GM18499 (cell line): ENCODE data around the gene CDH23.
"Not testable (repeated sequence)": the region's sequence is repeated elsewhere in the genome, so short reads cannot be mapped to it uniquely, and the experiment has no call there.

Source experiments
- ATAC-seq: cut with Tn5 transposase; IDR thresholded peaks from one replicate; pipeline ENCODE4 v1.9.1; 2021; ENCODE audit warnings: moderate number of reproducible peaks; ENCODE audit not compliant: insufficient read depth, unreplicated experiment

The CDH23 gene

DNA sequence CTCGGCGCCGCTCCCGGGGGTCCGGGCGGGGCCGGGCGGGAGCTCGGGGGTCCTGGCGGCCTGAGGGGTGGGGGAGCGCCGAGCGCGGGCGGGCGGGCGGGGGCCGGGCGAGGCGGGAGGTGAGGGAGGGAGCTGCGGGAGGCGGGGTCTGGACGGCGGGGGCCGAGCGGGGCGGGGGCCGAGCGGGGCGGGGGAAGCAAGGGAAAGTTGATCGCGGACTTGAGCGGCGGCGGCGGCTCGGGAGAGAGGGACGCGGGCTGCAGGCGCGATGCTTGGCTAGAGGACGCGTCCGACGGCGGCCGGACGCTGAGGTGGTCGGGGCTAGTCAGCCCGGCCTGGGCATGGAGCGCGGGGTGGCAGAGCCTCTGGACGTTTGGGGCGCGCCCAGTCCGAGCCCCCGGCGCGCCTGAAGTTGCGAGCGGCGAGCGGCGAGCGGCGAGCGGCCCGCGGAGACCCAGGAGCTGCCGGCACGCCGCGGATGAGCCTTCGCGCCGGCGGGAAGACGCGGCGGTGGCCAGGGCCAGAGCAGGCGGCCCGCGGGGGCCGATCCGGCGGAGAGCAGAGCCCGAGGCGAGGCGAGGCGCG is at the start of gene CDH23:
TSS of gene CDH23 (plus strand) at position 210 of the 585 bp plus-strand sequence. CDS start 42,912 bp downstream, outside the sequence.
- ATAC-seq = no peak

GRCh38 chr10:71347587-71348395 is 48.9 kb upstream of the CDH23 start:
- no peak for ATAC-seq

DNA sequence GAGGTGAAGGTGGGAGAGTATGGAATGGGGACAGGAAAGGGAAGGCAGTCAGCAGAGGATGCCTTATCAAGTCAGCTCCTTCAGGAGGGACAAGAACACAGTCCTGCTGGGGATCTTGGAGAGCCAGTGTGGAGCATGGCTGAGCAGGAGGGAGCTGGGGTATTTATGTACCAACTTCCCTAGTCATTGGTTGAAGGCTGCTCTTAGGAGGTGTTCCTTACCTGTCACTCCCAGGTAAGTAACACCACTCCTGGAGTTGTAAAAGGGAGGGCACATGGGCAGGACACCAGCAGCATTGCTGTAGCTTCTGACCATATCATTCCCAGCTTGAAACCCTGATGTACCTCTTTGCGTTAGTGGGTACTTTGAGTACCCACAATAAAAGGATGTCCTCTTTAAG is 47.9 kb upstream of the CDH23 start:
- no peak for ATAC-seq

DNA sequence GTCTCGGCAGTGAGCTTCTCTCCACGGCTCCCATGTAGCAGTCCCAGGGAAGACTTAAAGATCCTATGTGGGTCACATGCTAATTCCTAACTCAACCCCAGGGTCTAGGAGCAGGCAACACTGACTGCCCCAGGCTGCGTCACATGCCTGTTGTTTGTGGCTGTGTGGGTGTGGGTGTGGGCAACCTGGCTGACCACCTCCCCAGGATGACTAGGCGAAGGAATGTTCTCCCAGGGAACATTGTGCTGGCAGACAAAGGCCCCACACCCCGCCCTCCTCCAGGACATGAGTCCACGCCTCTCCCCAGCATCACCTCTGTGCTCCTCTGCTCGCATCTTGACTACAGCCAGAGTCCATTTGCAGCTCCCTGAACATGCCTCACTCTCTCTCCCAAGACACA is 47.3 kb upstream of the CDH23 start:
- ATAC-seq = no peak

DNA sequence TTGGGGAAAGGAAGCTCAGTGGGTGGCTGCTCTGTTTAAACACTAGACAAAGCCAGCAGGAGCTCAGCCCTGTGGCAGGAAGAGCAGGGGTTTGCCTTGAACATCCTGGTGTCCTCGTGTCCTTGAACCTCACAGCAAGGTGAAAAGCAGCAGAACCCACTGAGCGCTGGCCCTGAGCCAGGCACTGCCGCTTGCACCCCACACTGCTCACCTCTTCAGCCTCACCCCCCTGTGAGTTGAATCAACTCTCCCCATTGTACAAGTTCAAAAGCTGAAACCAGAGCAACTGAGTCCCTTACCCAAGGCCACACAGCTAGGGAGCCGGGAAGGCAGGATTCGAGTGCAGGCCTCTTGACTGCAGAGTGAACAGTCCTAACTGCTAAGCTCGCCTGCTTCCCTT is 45.6 kb upstream of the CDH23 start:
- no peak for ATAC-seq

DNA sequence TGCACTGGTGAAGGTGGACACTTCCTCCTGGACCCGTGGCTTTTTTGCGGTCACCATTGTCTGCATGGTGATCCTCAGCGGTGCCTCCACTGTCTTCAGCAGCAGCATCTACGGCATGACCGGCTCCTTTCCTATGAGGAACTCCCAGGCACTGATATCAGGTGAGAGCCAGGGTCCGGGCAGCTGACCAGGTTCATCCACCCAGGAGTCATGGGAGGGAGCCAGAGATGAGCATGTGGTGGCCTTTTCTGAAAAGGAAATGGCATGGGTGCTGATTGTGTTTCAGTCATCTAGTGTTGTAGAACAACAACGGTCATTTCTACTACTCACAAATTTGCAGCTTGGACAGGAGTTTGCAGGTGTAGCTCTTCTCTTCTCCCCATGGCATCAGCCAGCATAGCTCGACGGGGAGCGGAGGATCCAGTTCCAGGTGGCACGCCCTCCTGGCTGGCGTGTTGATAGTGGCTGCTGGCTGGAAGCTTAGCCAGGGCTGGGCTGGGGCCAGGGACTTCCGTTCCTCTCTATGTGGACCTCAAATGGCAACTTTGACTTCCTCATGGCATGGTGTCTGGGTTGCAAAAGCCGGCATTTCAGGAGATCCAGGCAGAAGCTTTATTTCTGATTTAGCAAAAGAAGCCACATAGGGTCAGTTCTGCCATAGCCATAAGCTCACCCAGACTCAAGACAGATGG is 44.9 kb upstream of the CDH23 start:
- no peak for ATAC-seq

DNA sequence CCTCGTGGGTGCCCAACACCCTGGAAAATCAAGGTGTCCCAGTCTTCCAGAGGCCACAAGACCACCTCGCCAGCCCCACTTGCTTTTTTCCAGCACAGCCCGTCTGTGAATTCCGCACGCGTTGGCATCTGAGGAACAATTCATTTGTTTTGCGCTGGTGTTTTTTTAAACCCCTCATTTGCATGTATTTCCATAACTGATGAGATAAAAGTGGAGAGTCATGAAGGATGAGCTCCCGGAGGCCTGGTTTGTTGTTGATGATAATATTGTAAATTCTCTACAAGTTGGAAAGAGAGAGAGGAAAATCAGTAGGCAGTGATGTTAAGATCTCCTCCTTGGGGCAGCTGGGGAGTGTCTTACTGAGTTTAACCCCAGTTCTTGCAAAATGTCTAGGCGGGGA is 43.1 kb upstream of the CDH23 start:
- ATAC-seq = no peak

- no peak for ATAC-seq
These were observed 41.9 kb upstream of the CDH23 start for GRCh38 chr10:71354776-71355175.

- ATAC-seq = no peak
These were observed 40.8 kb upstream of the CDH23 start for GRCh38 chr10:71355886-71356285.

DNA sequence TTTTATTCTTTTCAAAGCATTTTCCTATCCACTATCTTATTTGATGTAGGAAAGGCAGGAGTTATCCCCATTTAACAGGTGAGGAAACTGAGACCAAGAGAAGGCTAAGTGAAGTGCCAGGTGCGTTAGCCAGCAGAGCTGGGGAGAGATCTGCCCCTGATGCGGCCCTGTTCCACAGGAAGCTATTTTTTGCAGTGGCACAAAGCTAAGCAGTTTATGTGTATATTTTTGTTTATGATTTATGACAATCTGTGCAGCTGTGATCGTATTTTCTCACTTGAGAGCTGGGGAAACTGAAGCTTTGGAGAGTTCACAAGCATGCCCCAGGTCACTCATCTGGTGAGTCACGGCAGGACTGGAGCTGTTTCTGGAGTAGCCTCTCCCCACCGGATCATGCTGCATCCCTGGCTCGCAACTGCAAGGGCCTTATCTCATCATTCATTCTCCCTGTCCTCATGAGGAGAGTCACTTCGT is 38.9 kb upstream of the CDH23 start:
- no peak for ATAC-seq

DNA sequence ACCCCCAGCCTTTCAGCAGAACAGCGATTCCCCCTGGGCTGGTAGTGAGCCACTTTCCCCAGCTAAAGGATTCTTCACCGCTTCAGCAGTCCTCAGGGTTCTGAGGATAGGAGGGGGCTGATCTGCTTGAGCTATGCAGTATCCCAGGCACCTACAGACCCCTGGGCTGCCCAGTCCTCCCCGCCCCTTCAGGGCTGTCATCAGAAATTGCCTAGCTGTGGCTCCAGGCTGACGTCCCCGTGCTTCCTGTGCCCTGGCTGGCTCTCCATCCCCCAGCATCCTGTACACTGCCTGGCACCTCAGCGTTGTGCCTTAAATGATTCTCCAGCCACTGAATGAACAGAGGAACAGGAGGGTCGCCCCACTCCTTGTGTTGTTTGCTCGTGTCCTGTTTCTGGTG is 38.4 kb upstream of the CDH23 start:
- no peak for ATAC-seq

- ATAC-seq = not testable (repeated sequence)
These were observed 37.8 kb upstream of the CDH23 start for GRCh38 chr10:71358906-71359305.

DNA sequence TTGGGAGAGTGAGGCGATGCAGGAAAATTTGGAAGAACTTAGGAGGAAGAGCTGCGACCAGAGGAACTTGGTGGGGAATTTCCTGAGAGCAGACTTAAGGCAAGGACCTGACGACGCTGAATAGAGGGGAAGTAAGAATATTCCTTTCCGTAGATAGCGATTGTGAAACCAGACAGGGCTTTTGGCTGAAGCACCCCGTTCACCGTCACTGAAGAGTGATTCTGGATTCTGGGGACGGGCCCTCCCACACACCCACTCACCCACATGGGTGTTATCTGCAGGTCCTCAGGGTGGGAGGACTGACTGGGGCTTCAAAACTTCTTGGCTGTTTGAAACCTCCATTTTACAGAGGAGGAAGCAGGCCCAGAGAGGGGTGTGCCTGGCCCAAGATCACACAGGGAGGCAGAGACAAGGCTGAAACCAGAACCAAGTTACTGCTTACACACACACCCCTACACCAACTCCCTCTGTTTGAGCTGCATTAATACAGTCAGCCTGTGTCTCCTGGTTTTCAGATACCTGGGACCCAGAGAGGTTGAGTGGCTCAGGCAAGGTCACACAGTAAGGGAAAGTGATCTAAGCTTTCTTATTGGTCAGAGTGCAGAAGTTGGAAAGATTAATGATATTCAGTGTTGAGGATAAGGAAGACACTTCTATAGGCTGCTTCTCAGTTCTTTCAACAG is 37.2 kb upstream of the CDH23 start:
- ATAC-seq = no peak

GRCh38 chr10:71360735-71361134 is 36.0 kb upstream of the CDH23 start:
- no peak for ATAC-seq

DNA sequence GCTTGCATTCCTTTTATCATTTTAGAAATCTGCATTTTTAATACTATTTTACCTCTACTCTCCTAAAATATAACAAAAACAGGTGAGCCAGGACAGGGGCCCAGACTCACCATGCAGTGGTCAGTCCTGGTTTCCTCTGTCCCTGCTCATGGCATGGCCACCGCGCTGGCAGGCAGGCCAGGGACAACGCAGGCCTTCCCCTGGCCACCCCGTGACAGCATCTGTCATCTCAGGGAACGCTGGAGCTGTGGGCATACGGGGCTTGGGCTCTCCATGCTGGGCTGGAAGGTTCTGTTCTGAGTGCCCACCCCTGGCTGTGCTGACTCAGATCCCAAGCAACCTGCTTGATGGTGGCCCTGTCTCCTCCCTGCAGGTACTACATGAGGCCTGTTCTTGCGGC is 35.1 kb upstream of the CDH23 start:
- ATAC-seq = no peak

- no peak for ATAC-seq
These were observed 34.6 kb upstream of the CDH23 start for GRCh38 chr10:71362141-71362540.

- no peak for ATAC-seq
These were observed 32.8 kb upstream of the CDH23 start for GRCh38 chr10:71363936-71364335.

DNA sequence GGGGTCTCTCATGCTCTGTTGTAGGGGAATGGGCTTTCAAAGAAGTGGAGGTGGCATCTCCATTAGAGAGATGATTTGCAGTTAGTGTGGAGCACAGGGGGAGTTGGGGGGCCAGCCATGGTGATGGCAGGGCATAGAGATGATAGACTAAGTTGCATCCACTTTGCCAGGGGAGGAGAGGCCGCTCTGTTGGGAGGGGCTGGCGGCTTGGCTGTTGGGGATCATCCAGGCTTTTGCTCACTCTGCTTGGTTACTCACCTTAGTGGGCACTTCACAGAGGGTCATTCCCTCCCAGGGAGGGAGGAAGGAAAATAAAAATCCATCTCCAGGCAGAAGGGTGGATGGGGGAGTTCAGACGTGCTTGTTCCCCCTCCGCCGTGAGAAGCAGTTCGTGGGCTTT is 31.4 kb upstream of the CDH23 start:
- ATAC-seq = no peak

GRCh38 chr10:71366690-71367089 is 30.0 kb upstream of the CDH23 start:
- ATAC-seq = no peak

DNA sequence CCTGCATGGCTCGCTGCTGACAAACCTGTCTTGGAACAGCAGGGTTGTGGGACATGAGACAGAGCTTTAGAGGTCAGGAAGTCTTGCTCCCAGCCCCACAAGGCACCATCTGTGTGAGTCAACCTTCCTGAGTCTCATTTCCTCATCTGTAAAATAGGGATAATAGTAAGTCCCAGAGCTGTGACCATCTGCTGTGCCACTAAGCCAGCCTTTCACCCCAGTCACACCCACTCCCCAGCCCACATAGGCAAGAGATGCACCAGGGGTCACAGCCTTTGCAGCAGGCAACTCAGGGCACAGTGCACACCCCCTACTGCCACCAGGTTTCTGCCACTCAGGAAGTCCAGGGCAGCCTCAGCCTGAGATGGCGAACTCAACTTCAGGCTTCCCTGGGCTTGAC is 29.4 kb upstream of the CDH23 start:
- ATAC-seq = no peak

DNA sequence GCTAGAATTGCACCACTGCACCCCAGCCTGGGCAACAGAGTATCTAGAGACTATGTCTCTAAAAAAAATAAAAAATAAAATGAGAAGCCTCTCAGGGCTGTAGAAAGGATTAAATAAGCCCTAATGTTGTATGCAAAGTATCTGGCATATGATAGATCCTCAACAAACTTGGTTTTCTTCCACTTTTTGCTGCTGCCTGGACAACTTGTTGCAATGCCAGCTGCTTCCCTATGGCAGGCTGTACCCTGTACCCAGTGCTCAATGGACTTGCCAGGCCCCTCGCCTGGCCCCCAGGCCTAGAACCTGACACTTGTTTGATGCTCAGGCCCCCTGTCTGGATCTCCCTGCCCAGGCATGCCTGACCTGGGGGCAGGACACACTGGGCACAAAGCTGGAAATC is 28.5 kb upstream of the CDH23 start:
- ATAC-seq = no peak
